ENCODE measurements around the gene SLC2A4. TPM values are rescaled to one million over a fixed set of nuclear protein-coding genes. Genes with fewer than 3 reads are reported as not detected.
"Not testable (repeated sequence)": the region's sequence is repeated elsewhere in the genome, so short reads cannot be mapped to it uniquely, and the experiment has no call there.

The SLC2A4 gene
- total and polyA plus RNA-seq, 2 of the 4 experiments (the other 2 are of a cell fraction): 0.07 TPM; not detected in 1

GRCh38 chr17:7336240-7337175 is 55.0 kb downstream of the SLC2A4 start, which contains the start of gene ACAP1:
TSS of gene ACAP1 (plus strand) at chr17:7336529. CDS start at chr17:7336735, 206 bp downstream.
- Histone ChIP-seq H2BK5ac (ENCODE audit: low read depth, low read length, poor library complexity, severe bottlenecking) (no peak within 1 kb of the TSS), H3K56ac (ENCODE audit: extremely low read depth, insufficient read depth, low read length) (no peak within 1 kb of the TSS), H3K27ac (ENCODE audit: insufficient read depth, low read length) (no peak within 1 kb of the TSS), H4K5ac (ENCODE audit: low read depth, low read length) (no peak within 1 kb of the TSS), H3K18ac (ENCODE audit: low read depth, low read length) (no peak within 1 kb of the TSS), H3K23ac (ENCODE audit: low read depth, low read length) (no peak within 1 kb of the TSS), H2AK9ac (replicated peaks; ENCODE audit: low read depth, low read length, poor library complexity) (peak within 1 kb of the TSS; percentile 16), H3K4ac (ENCODE audit: low read depth, low read length) (no peak within 1 kb of the TSS), H3K79me1 (ENCODE audit: low read depth in 1 of 2, low read length in 2 of 2) (no peaks in the 10 kb centered on the region), H3K4me1 (ENCODE audit: control insufficient read depth, insufficient read depth, low read length) (no peaks in the 10 kb centered on the region), H3K4me3 (ENCODE audit: insufficient read depth, low read depth, low read length) (no peak within 1 kb of the TSS), H3K36me3 (ENCODE audit: control insufficient read depth, insufficient read depth, low read length) (no peaks in the 10 kb centered on the region), H4K8ac (ENCODE audit: low read depth in 2 of 2, low read length in 2 of 2) (no peak within 1 kb of the TSS), H2BK120ac (ENCODE audit: low read depth, low read length) (no peak within 1 kb of the TSS), H3K14ac (replicated peaks; ENCODE audit: low read depth, low read length) (no peak within 1 kb of the TSS), H3K9me1 (ENCODE audit: insufficient read depth, low read length) (no peaks in the 10 kb centered on the region), H2AFZ (replicated peaks; ENCODE audit: low read length, poor library complexity) (peak within 1 kb of the TSS; percentile 51), H2BK15ac (ENCODE audit: low read depth, low read length) (no peak within 1 kb of the TSS), H3K4me2 (ENCODE audit: low read depth, low read length) (no peak within 1 kb of the TSS), H4K20me1 (ENCODE audit: insufficient read depth, low read length) (no peaks in the 10 kb centered on the region), H3K27me3 (ENCODE audit: control insufficient read depth, insufficient read depth, low read length) (peaks cover 12% of the 10 kb centered on the region), H3K9me3 (ENCODE audit: control insufficient read depth, insufficient read depth, low read length) (no peaks in the 10 kb centered on the region), H4K91ac (ENCODE audit: insufficient read depth, low read depth, low read length) (no peak within 1 kb of the TSS), H3K9ac (ENCODE audit: low read depth, low read length) (no peak within 1 kb of the TSS), H2AK5ac (ENCODE audit: low read depth, low read length) (no peak within 1 kb of the TSS), H2BK20ac (ENCODE audit: low read depth, low read length) (no peak within 1 kb of the TSS)
- ATAC-seq (ENCODE audit: low read depth) (peak; percentile 17; the same call in 1 of the 2 replicates), DNase-seq (no peak)
- dilution Hi-C loops (cut with HindIII; ENCODE audit: low sequenced_read_pairs, unreplicated experiment): no loop called here
- 67% methylated on average over 1 of the region's 17 CpGs; no CpG with 5 or more reads in 1 of the 2 experiments for WGBS, 2 experiments (ENCODE audit: extremely low coverage in 2 of 2, insufficient read length in 1 of 2)
- intact Hi-C loops (cut with micrococcal nuclease): no loop called here
- ChIA-PET CTCF (no interaction called here), POLR2A (ENCODE audit: unreplicated experiment) (no interaction called here)
- TF ChIP-seq CHD1 (IDR thresholded peaks at IDR 0.05; ENCODE audit: low read depth, low read length) (no peak), RAD21 (IDR thresholded peaks at IDR 0.05; ENCODE audit: low read length) (no peak), SMC3 (IDR thresholded peaks at IDR 0.05; ENCODE audit: low read depth, low read length) (no peak), BHLHE40 (IDR thresholded peaks at IDR 0.05; ENCODE audit: low read depth, low read length) (no peak)
- in situ Hi-C loops (cut with MboI; ENCODE audit: low sequenced_read_pairs): no loop called here
- no TSS peak for BruUV-seq (replicated peaks)

- H3K56ac ChIP-seq (ENCODE audit: extremely low read depth, insufficient read depth, low read length); H3K23ac ChIP-seq (ENCODE audit: low read depth, low read length); H4K5ac ChIP-seq (ENCODE audit: low read depth, low read length); H4K20me1 ChIP-seq (ENCODE audit: insufficient read depth, low read length); H3K14ac ChIP-seq (replicated peaks; ENCODE audit: low read depth, low read length); H2BK5ac ChIP-seq (ENCODE audit: low read depth, low read length, poor library complexity, severe bottlenecking); H3K9ac ChIP-seq (ENCODE audit: low read depth, low read length); H3K27ac ChIP-seq (ENCODE audit: insufficient read depth, low read length); H4K8ac ChIP-seq (ENCODE audit: low read depth in 2 of 2, low read length in 2 of 2); H2BK120ac ChIP-seq (ENCODE audit: low read depth, low read length); H3K36me3 ChIP-seq (ENCODE audit: control insufficient read depth, insufficient read depth, low read length); intact Hi-C loops (cut with micrococcal nuclease); in situ Hi-C loops (cut with MboI; ENCODE audit: low sequenced_read_pairs); H3K4ac ChIP-seq (ENCODE audit: low read depth, low read length); BruUV-seq (replicated peaks); H4K91ac ChIP-seq (ENCODE audit: insufficient read depth, low read depth, low read length); H3K79me1 ChIP-seq (ENCODE audit: low read depth in 1 of 2, low read length in 2 of 2); H2AFZ ChIP-seq (replicated peaks; ENCODE audit: low read length, poor library complexity); dilution Hi-C loops (cut with HindIII; ENCODE audit: low sequenced_read_pairs, unreplicated experiment); H2BK20ac ChIP-seq (ENCODE audit: low read depth, low read length); H2AK5ac ChIP-seq (ENCODE audit: low read depth, low read length); POLR2A ChIA-PET (ENCODE audit: unreplicated experiment); H3K9me3 ChIP-seq (ENCODE audit: control insufficient read depth, insufficient read depth, low read length); DNase-seq; H3K9me1 ChIP-seq (ENCODE audit: insufficient read depth, low read length); H3K4me1 ChIP-seq (ENCODE audit: control insufficient read depth, insufficient read depth, low read length); ATAC-seq (ENCODE audit: low read depth); H3K18ac ChIP-seq (ENCODE audit: low read depth, low read length); H3K4me3 ChIP-seq (ENCODE audit: insufficient read depth, low read depth, low read length); H3K4me2 ChIP-seq (ENCODE audit: low read depth, low read length); H2BK15ac ChIP-seq (ENCODE audit: low read depth, low read length); H2AK9ac ChIP-seq (replicated peaks; ENCODE audit: low read depth, low read length, poor library complexity): not testable (repeated sequence)
- peaks cover 15% of the 10 kb centered on the region for H3K27me3 ChIP-seq (ENCODE audit: control insufficient read depth, insufficient read depth, low read length)
- WGBS, 2 experiments (ENCODE audit: extremely low coverage in 2 of 2, insufficient read length in 1 of 2): 96% methylated on average over 4 of the region's 7 CpGs; no CpG with 5 or more reads in 1 of the 2 experiments
- CTCF ChIA-PET: interaction anchor here (0.6 kb wide), 2 partner anchors 9 to 494 kb away, joined by 3 to 5 read pairs; no protein-coding TSS in a partner anchor
Measured at GRCh38 chr17:7337600-7337999, 56.1 kb downstream of the SLC2A4 start.

All from IMR-90 (cell line).